Left colon (tissue), 2 donors: Measurements from ENCODE around the gene EVI5L. TPM values are rescaled to one million over a fixed set of nuclear protein-coding genes. Genes with fewer than 3 reads are reported as not detected.

Source experiments
- ATAC-seq: fragments of 200-7000 bp; cut with Tn5 transposase; one replicate; pipeline ENCODE4 v1.9.1; 2020; ENCODE audit warnings: mild to moderate bottlenecking, moderate library complexity
- DNase-seq, 2 donors: peaks; one replicate each; pipeline ENCODE4 v3.0.0-alpha.2; 2020
- intact Hi-C, 2 donors: fragments of 100-400 bp; cut with DNase I in 1 of 2; cut with micrococcal nuclease in 1 of 2; formaldehyde crosslinking; loops; one replicate each; pipeline versions ENCODE4 v1.11.2 to v1.14.0; 2022; cut with DNase I, micrococcal nuclease
- total RNA-seq, 2 donors: library from RNA; stranded (reverse); fragmentation: NEBNext Ultra II Directional; extraction: Animal tissue kit (Norgen Biotek cat#: 25700); gene quantifications; one replicate each; pipeline ENCODE4 v1.2.1, GENCODE V29; 2021
- donor health status: DM: no; HTN: no; CAD: no.
- donor health status: DM: yes; HTN: yes; CAD: no.

Gene EVI5L
- total RNA-seq, 2 donors from 2014 or later = 10.5 to 13.1 TPM

- DNase-seq (no peak), ATAC-seq (no peak)
- intact Hi-C loops = no loop called here
Observed at GRCh38 chr19:7841751-7842660, 12.0 kb downstream of the EVI5L start.

GRCh38 chr19:7842661-7843294, 12.8 kb downstream of the EVI5L start:
- DNase-seq = no peak
- intact Hi-C loops = no loop called here
- no peak for ATAC-seq

GRCh38 chr19:7843521-7843920, 13.5 kb downstream of the EVI5L start:
- intact Hi-C loops = no loop called here
- ATAC-seq (no peak), DNase-seq (no peak)

- no peak for DNase-seq
- ATAC-seq = no peak
- intact Hi-C loops = no loop called here
Observed at GRCh38 chr19:7844405-7844804, 14.4 kb downstream of the EVI5L start.

- DNase-seq = no peak
- intact Hi-C loops = no loop called here
- no peak for ATAC-seq
Observed at GRCh38 chr19:7844951-7845350, 14.9 kb downstream of the EVI5L start.

GRCh38 chr19:7845390-7846154, 15.6 kb downstream of the EVI5L start:
- intact Hi-C loops = no loop called here

GRCh38 chr19:7846155-7846646, 16.2 kb downstream of the EVI5L start:
- ATAC-seq = no peak
- intact Hi-C loops = no loop called here
- DNase-seq = no peak

More at GRCh38 chr19:7845390-7846154, 15.6 kb downstream of the EVI5L start:
- ATAC-seq (no peak), DNase-seq (no peak)

- DNase-seq (no peak), ATAC-seq (no peak)
- intact Hi-C loops = no loop called here
Observed at GRCh38 chr19:7847664-7848063, 17.6 kb downstream of the EVI5L start.

GRCh38 chr19:7848779-7849457, 18.9 kb downstream of the EVI5L start:
- ATAC-seq (no peak), DNase-seq (no peak)
- intact Hi-C loops = no loop called here

GRCh38 chr19:7849631-7849999, 19.6 kb downstream of the EVI5L start:
- ATAC-seq (no peak), DNase-seq (peak in 1 of 2 donors; percentile 22)
- intact Hi-C loops = no loop called here

GRCh38 chr19:7850000-7850813, 20.2 kb downstream of the EVI5L start:
- ATAC-seq (no peak), DNase-seq (peak in 1 of 2 donors; percentile 17)
- intact Hi-C loops = no loop called here

GRCh38 chr19:7850945-7851622, 21.1 kb downstream of the EVI5L start:
- ATAC-seq (no peak), DNase-seq (peak in 1 of 2 donors; percentile 23)
- intact Hi-C loops = no loop called here

GRCh38 chr19:7851623-7852500, 21.8 kb downstream of the EVI5L start:
- no peak for ATAC-seq
- peak in 1 of 2 donors; percentile 26 for DNase-seq
- intact Hi-C loops = no loop called here

GRCh38 chr19:7852851-7853769, 23.1 kb downstream of the EVI5L start:
- DNase-seq (peak; percentile 89 to 91), ATAC-seq (peak; percentile 91)
- intact Hi-C loops = no loop called here

GRCh38 chr19:7853770-7854128, 23.7 kb downstream of the EVI5L start:
- peak; percentile 16 for ATAC-seq
- intact Hi-C loops = no loop called here
- peak in 1 of 2 donors; percentile 32 for DNase-seq
